GF-D8 (cell line): ENCODE measurements around the gene DGLUCY.
"Not testable (repeated sequence)": the region's sequence is repeated elsewhere in the genome, so short reads cannot be mapped to it uniquely, and the experiment has no call there.

Experiments
- DNase-seq: peaks from one replicate; lab custom pipeline; 2025; lab: John Stamatoyannopoulos, UW

Gene DGLUCY, protein sequence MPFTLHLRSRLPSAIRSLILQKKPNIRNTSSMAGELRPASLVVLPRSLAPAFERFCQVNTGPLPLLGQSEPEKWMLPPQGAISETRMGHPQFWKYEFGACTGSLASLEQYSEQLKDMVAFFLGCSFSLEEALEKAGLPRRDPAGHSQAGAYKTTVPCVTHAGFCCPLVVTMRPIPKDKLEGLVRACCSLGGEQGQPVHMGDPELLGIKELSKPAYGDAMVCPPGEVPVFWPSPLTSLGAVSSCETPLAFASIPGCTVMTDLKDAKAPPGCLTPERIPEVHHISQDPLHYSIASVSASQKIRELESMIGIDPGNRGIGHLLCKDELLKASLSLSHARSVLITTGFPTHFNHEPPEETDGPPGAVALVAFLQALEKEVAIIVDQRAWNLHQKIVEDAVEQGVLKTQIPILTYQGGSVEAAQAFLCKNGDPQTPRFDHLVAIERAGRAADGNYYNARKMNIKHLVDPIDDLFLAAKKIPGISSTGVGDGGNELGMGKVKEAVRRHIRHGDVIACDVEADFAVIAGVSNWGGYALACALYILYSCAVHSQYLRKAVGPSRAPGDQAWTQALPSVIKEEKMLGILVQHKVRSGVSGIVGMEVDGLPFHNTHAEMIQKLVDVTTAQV

DNA sequence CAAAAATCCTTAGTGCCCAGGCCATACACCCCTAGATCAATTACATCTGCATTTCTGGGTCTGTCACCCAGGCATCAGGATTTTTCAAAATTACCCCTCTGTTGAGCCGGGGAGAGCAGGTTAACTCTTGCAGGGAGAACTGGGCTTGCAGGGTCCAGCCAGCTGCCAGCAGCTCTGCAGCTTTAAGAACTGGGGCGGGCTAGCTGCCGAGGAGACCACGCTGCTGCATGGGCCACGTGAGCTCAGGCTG is at the start of gene DGLUCY:
Gene DGLUCY (plus strand): TSS at position 245 of the 250 bp plus-strand sequence. CDS start 46,222 bp downstream, outside the sequence.
- no peak for DNase-seq

GRCh38 chr14:91065266-91065665 is 48.6 kb upstream of the DGLUCY start:
- no peak for DNase-seq

GRCh38 chr14:91067186-91067585 is 46.7 kb upstream of the DGLUCY start:
- no peak for DNase-seq

DNA sequence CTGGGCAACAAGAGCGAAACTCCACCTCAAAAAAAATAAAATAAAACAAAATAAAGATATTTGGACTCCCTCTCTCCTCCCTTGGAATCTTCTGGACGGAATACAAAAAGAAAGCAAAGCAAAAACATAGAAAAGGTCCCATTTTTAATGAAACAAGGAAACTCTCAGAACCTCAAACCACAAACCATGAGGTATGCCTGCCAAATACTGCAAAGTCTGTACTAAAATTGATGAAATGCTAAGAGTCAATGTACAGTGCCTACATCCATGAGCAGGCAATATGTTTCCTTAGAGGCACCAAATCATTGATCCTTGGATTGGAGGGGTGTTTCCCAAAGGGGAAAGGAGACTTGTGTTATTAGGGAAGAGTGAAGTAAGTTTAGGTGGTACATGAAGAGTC is 45.2 kb upstream of the DGLUCY start:
- DNase-seq, result no peak

DNA sequence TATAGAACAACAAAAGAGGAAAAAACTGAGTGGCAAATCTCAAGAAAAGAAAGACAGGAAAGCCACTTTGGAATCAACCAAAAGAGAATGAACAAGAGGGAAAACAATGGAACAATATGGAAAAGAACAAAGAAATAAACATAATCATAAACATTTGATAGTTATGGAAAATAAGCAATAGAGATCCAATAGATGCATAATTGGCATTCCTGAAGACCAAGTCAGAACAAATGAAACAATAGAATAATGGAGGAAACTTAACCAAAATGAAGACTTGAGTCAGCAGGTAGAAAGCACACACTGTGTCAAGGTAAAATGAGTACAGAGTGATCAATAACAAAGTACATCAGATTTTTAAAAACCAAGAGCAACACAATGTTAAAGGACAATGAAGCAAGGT is 43.3 kb upstream of the DGLUCY start:
- DNase-seq, result no peak

DNA sequence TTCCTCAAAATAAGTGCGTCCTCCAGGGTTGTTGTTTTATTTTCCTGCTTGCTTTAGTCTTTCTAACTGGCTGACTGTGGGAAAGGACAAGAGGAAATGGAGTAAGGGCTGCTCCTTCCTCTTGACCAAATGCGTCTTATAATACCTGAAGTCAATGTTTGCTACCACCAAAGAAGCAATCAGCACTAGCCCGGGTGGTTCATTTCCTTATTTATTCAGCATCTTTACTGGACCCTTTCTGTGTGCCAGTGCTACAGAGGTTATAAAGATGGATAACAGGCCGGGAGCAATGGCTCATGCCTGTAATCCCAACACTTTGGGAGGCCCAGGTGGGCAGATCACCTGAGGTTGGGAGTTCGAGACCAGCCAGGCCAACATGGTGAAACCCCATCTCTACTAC is 38.3 kb upstream of the DGLUCY start:
- no peak for DNase-seq

DNA sequence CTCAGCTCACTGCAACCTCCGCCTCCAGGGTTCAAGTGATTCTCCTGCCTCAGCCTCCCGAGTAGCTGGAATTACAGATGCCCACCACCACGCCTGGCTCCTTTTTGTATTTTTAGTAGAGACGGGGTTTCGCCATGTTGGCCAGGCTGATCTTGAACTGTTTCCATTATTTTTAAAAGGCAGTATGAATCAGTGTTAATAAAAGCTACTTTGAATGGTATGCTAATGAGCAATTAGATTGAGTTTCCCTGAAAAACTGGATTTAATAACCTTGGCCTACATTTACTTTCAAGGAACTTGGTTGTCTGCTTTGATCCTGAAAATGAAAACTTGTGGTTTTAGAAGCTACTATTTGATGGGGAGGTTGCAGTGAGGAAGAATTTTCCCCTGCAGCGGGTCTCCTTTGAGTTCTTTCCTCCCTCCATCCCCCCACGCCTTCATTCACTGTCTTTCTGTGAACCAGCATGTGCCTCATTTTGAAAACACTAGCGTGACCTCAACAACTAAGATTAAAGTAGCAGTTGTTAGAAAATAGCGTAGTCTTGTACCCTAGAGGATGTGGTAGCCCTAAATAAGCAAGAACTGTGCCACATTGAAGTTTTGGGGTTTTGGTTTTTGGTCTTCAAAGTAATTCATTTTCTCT is 35.7 kb upstream of the DGLUCY start:
- DNase-seq, result no peak

DNA sequence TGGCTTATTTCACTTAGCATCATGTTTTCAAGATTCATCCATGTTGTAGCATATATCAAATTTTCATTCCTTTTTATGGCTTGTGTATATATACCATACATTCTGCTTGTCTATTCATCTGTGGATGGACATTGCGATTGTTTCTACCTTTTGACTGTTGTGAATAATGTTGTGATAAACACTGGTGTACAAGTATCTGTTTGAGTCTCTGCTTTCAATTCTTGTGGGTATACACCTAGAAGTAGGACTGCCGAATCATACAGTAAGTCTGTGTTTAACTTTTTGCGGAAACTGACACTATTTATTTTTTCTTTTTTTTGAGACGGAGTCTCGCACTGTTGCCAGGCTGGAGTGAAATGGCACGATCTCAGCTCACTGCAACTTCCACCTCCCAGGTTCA is 33.8 kb upstream of the DGLUCY start:
- DNase-seq, result no peak

GRCh38 chr14:91082282-91082681 is 31.6 kb upstream of the DGLUCY start:
- no peak for DNase-seq

GRCh38 chr14:91084516-91084915 is 29.4 kb upstream of the DGLUCY start:
- no peak for DNase-seq

GRCh38 chr14:91087470-91087869 is 26.4 kb upstream of the DGLUCY start:
- not testable (repeated sequence) for DNase-seq

GRCh38 chr14:91088585-91089235 is 25.2 kb upstream of the DGLUCY start:
- no peak for DNase-seq

GRCh38 chr14:91089958-91090535 is 23.8 kb upstream of the DGLUCY start:
- DNase-seq, result no peak

DNA sequence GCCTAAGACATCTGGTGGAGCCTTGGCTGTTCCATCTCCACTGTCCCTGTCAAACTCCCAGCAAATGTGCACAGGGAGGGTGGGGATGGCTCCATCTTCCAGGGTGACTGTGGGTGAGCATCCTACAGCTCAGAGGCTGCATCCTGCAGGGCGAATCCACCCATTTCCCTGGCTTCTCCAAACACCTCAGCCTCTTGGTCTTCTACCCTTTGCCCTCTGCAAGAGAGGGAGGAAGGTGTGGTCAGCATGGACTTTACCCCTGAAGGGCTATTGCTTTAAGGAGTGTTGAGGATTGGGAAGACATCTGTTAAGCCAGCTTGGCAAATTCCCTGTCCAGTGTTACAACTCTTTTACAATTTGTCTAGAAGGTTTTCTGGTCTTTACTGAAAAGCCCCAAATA is 23.1 kb upstream of the DGLUCY start:
- DNase-seq, result no peak

- DNase-seq, result no peak
Measured at GRCh38 chr14:91092073-91092472, 21.8 kb upstream of the DGLUCY start.

GRCh38 chr14:91093743-91094472 is 20.0 kb upstream of the DGLUCY start:
- DNase-seq, result not testable (repeated sequence)

DNA sequence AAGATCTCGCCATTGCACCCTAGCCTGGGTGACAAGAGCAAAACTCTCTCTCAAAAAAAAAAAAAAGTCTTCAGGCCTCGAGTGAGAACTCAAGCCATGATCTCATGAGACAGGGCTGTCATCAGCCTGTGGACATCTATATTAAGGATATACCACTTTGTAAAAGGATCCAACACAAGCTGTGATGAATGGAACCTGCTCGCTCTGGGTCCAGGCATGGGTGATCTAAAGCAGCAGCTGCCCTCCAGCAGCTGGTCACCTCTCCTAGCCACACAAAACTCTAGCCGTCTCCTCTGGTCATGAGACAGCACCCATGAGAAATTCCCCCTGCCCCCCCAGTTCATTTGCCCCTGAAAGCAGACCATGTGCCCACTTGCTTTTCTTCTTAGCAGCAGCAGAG is 19.1 kb upstream of the DGLUCY start:
- DNase-seq, result no peak

- no peak for DNase-seq
Measured at GRCh38 chr14:91095178-91095577, 18.7 kb upstream of the DGLUCY start.

- DNase-seq, result not testable (repeated sequence)
Measured at GRCh38 chr14:91097657-91098056, 16.2 kb upstream of the DGLUCY start.

DNA sequence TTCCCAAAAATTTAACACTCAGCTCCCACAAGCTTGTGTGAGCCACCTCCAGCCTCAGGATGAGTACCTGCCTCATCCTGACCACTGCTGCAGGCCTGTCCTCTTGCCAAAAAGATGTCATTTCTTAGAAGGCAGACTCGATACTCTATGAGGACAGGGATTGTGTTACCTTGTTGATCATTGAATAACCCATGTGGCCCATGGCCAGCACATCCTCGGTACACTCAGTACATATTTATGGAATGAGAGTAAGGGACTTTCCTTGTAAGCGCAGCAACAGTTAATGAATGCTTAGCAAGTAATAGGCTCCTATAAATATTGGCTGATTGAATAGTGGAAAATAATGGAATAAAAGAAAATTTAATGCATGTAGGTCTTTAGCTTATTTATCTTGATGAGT is 15.3 kb upstream of the DGLUCY start:
- no peak for DNase-seq

GRCh38 chr14:91100102-91100501 is 13.8 kb upstream of the DGLUCY start:
- no peak for DNase-seq

GRCh38 chr14:91103116-91103515 is 10.8 kb upstream of the DGLUCY start:
- no peak for DNase-seq
